ENCODE measurements around the gene FTH1.
"Not testable (repeated sequence)": the region's sequence is repeated elsewhere in the genome, so short reads cannot be mapped to it uniquely, and the experiment has no call there.

The FTH1 gene

GRCh38 chr11:61954851-61955421 is 12.5 kb downstream of the FTH1 start:
- Histone ChIP-seq H3K79me2 (ENCODE audit: control insufficient read depth, low read length) (no peaks in the 10 kb centered on the region), H3K4me3 (ENCODE audit: low read length) (no peak overlapping the region), H3F3A (ENCODE audit: control insufficient read depth, insufficient read depth) (no peaks in the 10 kb centered on the region), H3K9me3 (ENCODE audit: control insufficient read depth, insufficient read depth, low read length) (no peaks in the 10 kb centered on the region), H3K4me2 (ENCODE audit: low read length) (no peak overlapping the region), H3K27ac (ENCODE audit: low read depth, low read length) (no peak overlapping the region), H3K4me1 (ENCODE audit: control insufficient read depth, low read length) (no peaks in the 10 kb centered on the region), H3K27me3 (ENCODE audit: control insufficient read depth, low read length) (no peaks in the 10 kb centered on the region; the same call in 1 of the 2 replicates), H3K36me3 (ENCODE audit: control insufficient read depth, low read length) (no peaks in the 10 kb centered on the region), H4K20me1 (ENCODE audit: control insufficient read depth, insufficient read depth, low read depth, low read length) (no peaks in the 10 kb centered on the region), H3K9me2 (replicated peaks; ENCODE audit: control insufficient read depth, low read length) (no peaks in the 10 kb centered on the region)
- TF ChIP-seq CTCF (IDR thresholded peaks at IDR 0.05; ENCODE audit: low read depth, low read length, poor library complexity, severe bottlenecking): no peak
- no peak for TF ChIP-seq EZH2phosphoT487 (IDR thresholded peaks at IDR 0.05; ENCODE audit: borderline replicate concordance, low read length)

- no peak overlapping the region for H3K27ac ChIP-seq (ENCODE audit: low read depth, low read length)
- TF ChIP-seq CTCF (IDR thresholded peaks at IDR 0.05; ENCODE audit: low read depth, low read length, poor library complexity, severe bottlenecking) (no peak), EZH2phosphoT487 (IDR thresholded peaks at IDR 0.05; ENCODE audit: borderline replicate concordance, low read length) (no peak)
- H3K79me2 ChIP-seq (ENCODE audit: control insufficient read depth, low read length): no peaks in the 10 kb centered on the region
- no peak overlapping the region for H3K4me2 ChIP-seq (ENCODE audit: low read length)
- H3K27me3 ChIP-seq (ENCODE audit: control insufficient read depth, low read length): no peaks in the 10 kb centered on the region; the same call in 1 of the 2 replicates
- H3F3A ChIP-seq (ENCODE audit: control insufficient read depth, insufficient read depth): no peaks in the 10 kb centered on the region
- no peaks in the 10 kb centered on the region for H3K36me3 ChIP-seq (ENCODE audit: control insufficient read depth, low read length)
- no peaks in the 10 kb centered on the region for H3K9me3 ChIP-seq (ENCODE audit: control insufficient read depth, insufficient read depth, low read length)
- H3K4me3 ChIP-seq (ENCODE audit: low read length): no peak overlapping the region
- H3K4me1 ChIP-seq (ENCODE audit: control insufficient read depth, low read length): peaks cover 6% of the 10 kb centered on the region; the same call in 1 of the 2 replicates
- no peaks in the 10 kb centered on the region for H3K9me2 ChIP-seq (replicated peaks; ENCODE audit: control insufficient read depth, low read length)
- H4K20me1 ChIP-seq (ENCODE audit: control insufficient read depth, insufficient read depth, low read depth, low read length): no peaks in the 10 kb centered on the region
Measured at GRCh38 chr11:61954106-61954850, 13.2 kb downstream of the FTH1 start.

GRCh38 chr11:61953632-61954031 is 13.8 kb downstream of the FTH1 start:
- H3K4me1 ChIP-seq (ENCODE audit: control insufficient read depth, low read length); H3K4me3 ChIP-seq (ENCODE audit: low read length); H3F3A ChIP-seq (ENCODE audit: control insufficient read depth, insufficient read depth); H3K27ac ChIP-seq (ENCODE audit: low read depth, low read length); H3K27me3 ChIP-seq (ENCODE audit: control insufficient read depth, low read length); H3K9me3 ChIP-seq (ENCODE audit: control insufficient read depth, insufficient read depth, low read length); H3K4me2 ChIP-seq (ENCODE audit: low read length); H3K9me2 ChIP-seq (replicated peaks; ENCODE audit: control insufficient read depth, low read length); H4K20me1 ChIP-seq (ENCODE audit: control insufficient read depth, insufficient read depth, low read depth, low read length); H3K36me3 ChIP-seq (ENCODE audit: control insufficient read depth, low read length); H3K79me2 ChIP-seq (ENCODE audit: control insufficient read depth, low read length): not testable (repeated sequence)

- no peaks in the 10 kb centered on the region for H3F3A ChIP-seq (ENCODE audit: control insufficient read depth, insufficient read depth)
- no peak overlapping the region for H3K27ac ChIP-seq (ENCODE audit: low read depth, low read length)
- H3K27me3 ChIP-seq (ENCODE audit: control insufficient read depth, low read length): peaks cover 2% of the 10 kb centered on the region; the same call in 1 of the 2 replicates
- no peak overlapping the region for H3K4me3 ChIP-seq (ENCODE audit: low read length)
- no peaks in the 10 kb centered on the region for H3K79me2 ChIP-seq (ENCODE audit: control insufficient read depth, low read length)
- H4K20me1 ChIP-seq (ENCODE audit: control insufficient read depth, insufficient read depth, low read depth, low read length): no peaks in the 10 kb centered on the region
- H3K9me3 ChIP-seq (ENCODE audit: control insufficient read depth, insufficient read depth, low read length): no peaks in the 10 kb centered on the region
- H3K9me2 ChIP-seq (replicated peaks; ENCODE audit: control insufficient read depth, low read length): no peaks in the 10 kb centered on the region
- no peak overlapping the region for H3K4me2 ChIP-seq (ENCODE audit: low read length)
- H3K36me3 ChIP-seq (ENCODE audit: control insufficient read depth, low read length): no peaks in the 10 kb centered on the region
- H3K4me1 ChIP-seq (ENCODE audit: control insufficient read depth, low read length): peaks cover 7% of the 10 kb centered on the region; the same call in 1 of the 2 replicates
- TF ChIP-seq EZH2phosphoT487 (IDR thresholded peaks at IDR 0.05; ENCODE audit: borderline replicate concordance, low read length): no peak
- no peak for TF ChIP-seq CTCF (IDR thresholded peaks at IDR 0.05; ENCODE audit: low read depth, low read length, poor library complexity, severe bottlenecking)
Measured at GRCh38 chr11:61952882-61953281, 14.6 kb downstream of the FTH1 start.

All from DOHH2 (cell line).